HG03342 (cell line): Measurements from ENCODE around the gene ESR2.
"Not testable (repeated sequence)": the region's sequence is repeated elsewhere in the genome, so short reads cannot be mapped to it uniquely, and the experiment has no call there.

Experiments used
- ATAC-seq: cut with Tn5 transposase; IDR thresholded peaks from one replicate; pipeline ENCODE4 v1.9.1; 2021; ENCODE audit warnings: mild to moderate bottlenecking, moderate library complexity; ENCODE audit not compliant: unreplicated experiment

The ESR2 gene

DNA sequence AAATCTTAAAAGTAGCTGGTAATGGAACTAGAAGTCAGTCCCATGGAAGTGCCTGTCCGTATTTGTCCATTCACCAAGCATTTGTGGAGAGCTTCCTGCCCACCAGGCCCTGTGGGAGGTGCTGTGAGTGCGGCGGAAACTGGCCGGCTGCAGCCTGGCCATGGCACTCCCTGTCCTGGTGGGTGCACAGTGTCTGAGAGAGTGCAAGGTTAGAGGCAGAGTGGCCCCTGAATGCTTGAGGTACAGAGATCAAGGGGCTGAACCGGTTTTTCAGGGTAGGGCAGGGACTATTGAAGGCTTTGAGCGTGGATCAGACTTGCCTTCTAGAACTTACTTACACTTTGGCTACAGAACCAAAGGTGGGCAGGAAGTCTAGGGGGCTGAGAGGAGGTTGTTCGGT lies 92.9 kb downstream of the ESR2 start:
- no peak for ATAC-seq

GRCh38 chr14:64200170-64200569 lies 94.0 kb downstream of the ESR2 start:
- no peak for ATAC-seq

GRCh38 chr14:64198486-64198885 lies 95.7 kb downstream of the ESR2 start:
- no peak for ATAC-seq

- no peak for ATAC-seq
Observed at GRCh38 chr14:64197996-64198395, 96.2 kb downstream of the ESR2 start.

DNA sequence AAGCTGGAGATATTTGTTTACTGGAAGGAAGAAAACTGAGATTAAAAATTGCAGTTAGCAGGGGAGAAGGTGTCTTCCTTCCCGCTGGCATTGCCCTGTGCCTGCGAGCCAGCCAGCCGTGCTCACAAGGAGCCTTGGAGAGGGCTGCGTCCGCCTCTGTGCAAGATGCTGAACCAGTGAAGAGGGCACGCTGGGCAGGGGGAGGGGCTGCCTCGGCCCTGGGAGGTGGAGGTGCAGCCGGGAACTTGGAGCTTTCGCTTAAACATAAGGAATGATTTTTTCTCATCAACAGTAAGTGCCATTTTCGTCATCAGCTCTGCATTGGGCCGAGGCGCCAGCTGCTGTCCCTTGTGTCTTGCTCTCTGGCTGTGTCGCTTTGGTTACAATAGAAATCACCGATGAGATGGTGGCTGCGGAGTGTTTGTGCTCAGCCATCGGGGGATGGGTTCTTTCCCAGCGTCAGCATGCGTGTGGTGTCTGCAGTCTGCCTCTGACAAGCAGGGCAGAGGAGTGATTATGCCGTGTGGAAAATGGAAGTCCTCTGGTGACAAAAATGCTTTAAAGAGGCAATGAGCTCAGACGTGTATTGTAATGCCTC lies 97.3 kb downstream of the ESR2 start:
- ATAC-seq: no peak

GRCh38 chr14:64196056-64196455 lies 98.1 kb downstream of the ESR2 start:
- ATAC-seq: no peak

GRCh38 chr14:64195199-64195598 lies 99.0 kb downstream of the ESR2 start:
- no peak for ATAC-seq

GRCh38 chr14:64194404-64194803 lies 99.8 kb downstream of the ESR2 start:
- ATAC-seq: no peak

DNA sequence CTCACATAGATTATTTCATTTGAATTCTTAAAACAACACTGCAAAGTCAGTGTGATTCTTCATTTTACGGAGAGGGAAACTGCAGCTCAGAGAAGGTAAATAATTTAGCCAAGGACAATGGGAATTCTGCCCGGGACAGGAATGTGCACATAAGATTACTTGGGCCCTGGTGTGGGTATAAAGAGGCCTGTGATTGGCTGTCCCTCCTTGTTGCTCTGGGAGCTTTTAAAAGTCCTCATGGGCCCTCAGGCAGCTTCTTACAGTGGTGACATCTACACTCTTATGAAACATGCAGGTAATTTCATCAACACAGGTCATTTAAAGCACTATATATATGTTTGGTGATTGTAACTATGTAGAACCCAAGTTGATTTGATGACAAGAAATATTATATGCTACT lies 100.3 kb downstream of the ESR2 start:
- ATAC-seq: no peak

DNA sequence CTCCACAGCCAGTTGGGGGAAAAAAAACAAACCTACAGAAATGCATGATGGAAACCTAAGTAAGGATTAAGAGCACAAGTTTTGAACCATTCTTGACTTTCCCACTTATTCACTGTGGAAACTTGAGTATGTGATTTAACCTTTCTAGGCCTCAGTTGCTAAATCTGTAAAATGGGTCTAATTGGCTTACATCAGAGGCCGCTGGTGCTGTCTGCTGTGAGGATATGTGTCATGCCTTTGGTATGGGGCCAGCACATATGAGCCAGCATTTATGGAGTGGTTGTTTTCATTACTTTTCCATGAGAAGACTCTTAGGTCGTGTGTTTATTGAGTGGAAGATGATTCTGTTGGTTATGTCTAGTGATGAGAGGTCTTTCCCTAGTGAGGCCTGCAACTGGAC lies 102.4 kb downstream of the ESR2 start:
- no peak for ATAC-seq

- ATAC-seq: no peak
Observed at GRCh38 chr14:64190974-64191502, 103.1 kb downstream of the ESR2 start.

DNA sequence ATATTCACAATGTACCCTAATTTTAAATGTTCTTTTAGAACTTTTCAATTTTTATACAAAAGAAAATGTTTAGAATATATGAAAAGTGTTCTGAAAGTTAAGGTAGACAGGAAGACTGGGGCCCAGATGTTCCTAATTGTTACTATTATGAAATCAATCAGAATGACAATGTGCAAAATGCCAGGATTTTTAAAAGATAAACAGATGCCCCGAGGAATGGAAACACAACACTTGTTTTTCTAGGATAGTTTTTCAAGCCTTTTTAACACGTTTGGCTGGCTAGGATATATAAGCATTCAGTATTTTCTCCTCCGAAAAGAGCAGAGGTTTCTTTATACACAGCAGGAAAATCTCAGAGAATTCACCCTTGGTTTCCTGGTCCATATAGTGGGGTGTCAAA lies 106.8 kb downstream of the ESR2 start:
- no peak for ATAC-seq

DNA sequence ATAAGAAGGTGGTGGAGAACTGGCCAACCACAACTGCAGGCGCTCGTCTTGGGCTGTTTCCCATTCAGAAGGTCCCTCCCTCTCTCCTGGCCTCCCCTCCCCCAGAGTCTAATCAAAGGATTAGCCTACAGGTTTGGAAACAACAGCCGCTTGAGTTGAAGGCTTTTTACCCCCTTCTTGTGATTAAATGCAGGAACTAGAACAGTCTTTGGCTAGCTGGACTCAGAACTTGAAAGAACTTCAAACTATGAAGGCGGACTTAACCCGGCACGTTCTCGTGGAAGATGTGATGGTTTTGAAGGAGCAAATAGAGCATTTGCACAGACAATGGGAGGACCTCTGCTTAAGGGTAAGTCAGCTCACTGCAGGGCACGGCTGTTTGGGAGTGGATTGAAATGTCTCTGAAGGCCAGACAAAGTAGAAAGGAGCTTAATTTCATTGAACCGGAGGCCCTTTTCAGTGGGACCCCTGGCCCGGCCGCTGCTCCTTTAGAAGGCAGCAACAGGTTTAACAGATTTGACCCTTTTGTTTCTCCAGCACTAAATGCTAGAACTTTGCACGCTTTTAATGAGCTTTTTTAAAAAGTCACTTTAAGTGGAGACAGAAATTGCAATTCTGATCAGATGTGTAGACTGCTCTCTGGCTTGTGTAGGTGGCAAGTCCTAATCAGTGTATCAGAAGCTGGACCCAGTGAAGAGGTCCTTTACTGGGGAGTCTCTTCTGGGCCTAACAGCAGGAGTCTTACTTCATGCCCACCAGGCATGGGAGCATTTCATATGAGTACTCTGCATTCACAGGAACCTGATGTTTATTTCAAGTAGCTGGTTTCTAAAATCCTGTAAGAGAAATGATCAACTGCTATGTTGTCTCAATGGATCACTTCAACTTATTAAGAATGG lies 107.7 kb downstream of the ESR2 start:
- no peak for ATAC-seq

- ATAC-seq: no peak
Observed at GRCh38 chr14:64185184-64185583, 109.0 kb downstream of the ESR2 start.

DNA sequence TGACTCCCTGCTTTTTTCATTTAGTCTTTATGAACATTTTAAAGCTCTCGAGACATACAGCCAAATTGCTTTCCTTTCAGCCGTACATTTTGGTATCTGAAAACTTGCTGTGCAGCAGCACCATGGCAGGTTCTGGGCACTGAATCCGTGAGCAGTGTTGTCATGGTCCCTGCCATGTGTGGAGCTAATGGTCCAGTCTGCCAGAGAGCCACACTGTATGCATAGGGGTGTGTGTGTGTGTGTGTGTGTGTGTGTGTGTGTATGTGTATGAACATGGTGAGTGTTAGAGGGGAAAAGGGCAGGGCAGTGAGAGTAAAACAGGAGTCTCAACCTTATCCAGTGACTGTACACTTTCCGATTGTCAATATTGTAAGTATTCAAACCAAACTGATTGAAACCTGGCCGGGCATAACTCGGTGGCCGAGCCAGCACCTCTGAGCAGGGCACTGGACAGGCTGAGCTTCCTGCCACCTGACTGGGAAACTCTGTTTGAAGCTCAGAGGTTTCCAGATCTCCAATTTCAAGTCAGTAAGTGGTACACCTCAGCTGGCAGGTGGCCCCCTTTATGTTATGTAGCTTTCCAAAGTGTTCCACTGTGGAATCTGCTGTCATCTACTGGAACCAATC lies 110.0 kb downstream of the ESR2 start:
- no peak for ATAC-seq

DNA sequence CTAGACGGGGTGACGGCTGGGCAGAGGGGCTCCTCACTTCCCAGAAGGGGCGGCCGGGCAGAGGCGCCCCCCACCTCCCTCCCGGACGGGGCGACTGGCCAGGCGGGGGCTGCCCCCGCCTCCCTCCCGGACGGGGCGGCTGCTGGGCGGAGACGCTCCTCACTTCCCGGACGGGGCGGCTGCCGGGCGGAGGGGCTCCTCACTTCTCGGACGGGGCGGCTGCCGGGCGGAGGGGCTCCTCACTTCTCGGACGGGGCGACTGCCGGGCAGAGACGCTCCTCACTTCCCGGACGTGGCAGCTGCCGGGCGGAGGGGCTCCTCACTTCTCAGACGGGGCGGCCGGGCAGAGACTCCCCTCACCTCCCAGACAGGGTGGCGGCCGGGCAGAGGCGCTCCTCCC lies 111.3 kb downstream of the ESR2 start:
- not testable (repeated sequence) for ATAC-seq

DNA sequence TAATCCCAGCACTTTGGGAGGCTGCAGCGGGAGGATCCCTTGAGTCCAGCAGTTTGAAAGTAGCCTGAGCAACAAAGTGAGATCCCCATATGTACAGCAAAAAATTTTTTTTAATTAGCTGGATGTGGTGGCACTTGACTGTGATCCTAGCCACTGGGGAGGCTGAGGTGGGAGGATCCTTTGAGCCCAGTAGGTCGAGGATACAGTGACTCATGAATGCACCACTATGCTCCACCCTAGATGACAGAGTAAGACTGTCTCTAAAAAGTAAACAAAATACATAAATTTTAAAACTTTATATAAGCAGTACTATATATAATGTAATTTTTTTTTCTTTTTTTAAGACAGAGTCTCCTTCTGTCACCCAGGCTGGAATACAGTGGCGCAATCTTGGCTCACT lies 115.4 kb downstream of the ESR2 start:
- no peak for ATAC-seq

GRCh38 chr14:64176330-64176729 lies 117.8 kb downstream of the ESR2 start:
- no peak for ATAC-seq

DNA sequence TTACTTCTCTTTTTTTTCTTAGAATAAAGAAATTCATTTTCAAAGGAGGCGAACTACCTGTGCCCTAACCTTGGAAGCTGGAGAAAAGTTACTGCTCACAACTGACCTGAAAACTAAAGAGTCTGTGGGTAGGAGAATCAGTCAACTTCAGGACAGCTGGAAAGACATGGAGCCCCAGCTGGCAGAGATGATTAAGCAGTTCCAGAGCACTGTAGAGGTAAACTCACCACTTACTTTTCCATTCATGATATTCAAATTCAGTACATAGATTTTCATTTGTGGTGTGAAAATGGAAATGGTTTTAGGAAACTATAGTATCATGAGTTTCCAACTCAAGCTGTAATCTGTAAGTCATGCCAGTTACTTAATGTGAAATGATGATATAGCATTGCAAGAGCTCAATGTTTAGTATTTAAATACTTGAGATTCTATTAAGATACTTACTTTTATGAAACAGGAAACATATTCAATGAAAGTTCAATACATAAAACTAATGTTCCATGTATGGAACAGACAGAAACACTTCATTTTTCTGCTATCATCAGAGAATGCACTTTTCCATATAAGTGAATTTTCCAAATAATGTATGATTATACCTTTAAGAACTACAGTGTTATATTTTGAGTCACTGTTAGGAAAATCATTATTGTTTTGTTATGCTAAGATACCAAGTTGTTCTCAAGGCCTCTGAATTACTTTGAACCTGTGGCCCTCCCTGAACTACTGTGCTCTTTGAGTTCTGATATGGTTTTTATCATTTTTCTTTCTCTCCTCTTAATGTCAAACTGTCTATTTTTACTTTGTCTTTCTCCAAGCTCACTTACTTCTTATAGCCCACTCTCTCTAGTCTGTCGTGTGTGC lies 119.0 kb downstream of the ESR2 start:
- ATAC-seq: no peak

DNA sequence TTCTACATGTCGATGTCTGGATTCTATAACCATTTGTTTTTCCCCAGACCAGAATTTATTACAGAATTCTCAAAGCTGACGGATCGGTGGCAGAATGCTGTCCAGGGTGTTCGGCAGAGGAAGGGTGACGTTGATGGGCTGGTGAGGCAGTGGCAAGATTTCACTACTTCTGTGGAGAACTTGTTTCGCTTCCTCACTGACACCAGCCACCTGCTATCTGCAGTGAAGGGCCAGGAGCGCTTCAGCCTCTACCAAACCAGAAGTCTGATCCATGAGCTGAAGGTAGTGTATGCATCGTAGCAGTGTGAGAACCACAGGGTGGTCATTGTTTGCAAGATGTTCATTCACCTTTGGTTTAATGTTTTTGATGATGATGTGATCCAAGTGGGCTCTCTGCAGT lies 124.0 kb downstream of the ESR2 start:
- no peak for ATAC-seq

GRCh38 chr14:64159588-64159987 lies 134.6 kb downstream of the ESR2 start:
- no peak for ATAC-seq
